ENCODE measurements around the gene C1QTNF8.

- no peak for TF ChIP-seq ZNF274 (IDR thresholded peaks at IDR 0.05; ENCODE audit: low read depth, low read length)
- TF ChIP-seq CTCF (IDR thresholded peaks at IDR 0.05 in 2 of 3, conservative IDR thresholded peaks at IDR 0.05 in 1 of 3; ENCODE audit: borderline replicate concordance in 1 of 3, insufficient read depth in 1 of 3, low read depth in 2 of 3, low read length in 2 of 3) = no peak
- TF ChIP-seq POLR2A (IDR thresholded peaks at IDR 0.05; ENCODE audit: borderline replicate concordance, extremely low read depth, insufficient read depth, insufficient read length) = no peak
- no peak for TF ChIP-seq EZH2phosphoT487 (IDR thresholded peaks at IDR 0.05; ENCODE audit: borderline replicate concordance)
- no peak for TF ChIP-seq TCF7L2 (IDR thresholded peaks at IDR 0.05; ENCODE audit: borderline replicate concordance, extremely low read depth, insufficient read depth, insufficient read length)
- TF ChIP-seq ATF3 (IDR thresholded peaks at IDR 0.05) = no peak
- TF ChIP-seq EZH2 (IDR thresholded peaks at IDR 0.05) = no peak
Measured at GRCh38 chr16:1059310-1059709, 36.7 kb downstream of the C1QTNF8 start.
